ENCODE measurements around the gene CREB3L2. TPM values are rescaled to one million over a fixed set of nuclear protein-coding genes. Genes with fewer than 3 reads are reported as not detected.
"Not testable (repeated sequence)": the region's sequence is repeated elsewhere in the genome, so short reads cannot be mapped to it uniquely, and the experiment has no call there.

Gene CREB3L2
- polyA plus RNA-seq, 3 donors, result 6.9 to 12.9 (median 11.9) TPM

DNA sequence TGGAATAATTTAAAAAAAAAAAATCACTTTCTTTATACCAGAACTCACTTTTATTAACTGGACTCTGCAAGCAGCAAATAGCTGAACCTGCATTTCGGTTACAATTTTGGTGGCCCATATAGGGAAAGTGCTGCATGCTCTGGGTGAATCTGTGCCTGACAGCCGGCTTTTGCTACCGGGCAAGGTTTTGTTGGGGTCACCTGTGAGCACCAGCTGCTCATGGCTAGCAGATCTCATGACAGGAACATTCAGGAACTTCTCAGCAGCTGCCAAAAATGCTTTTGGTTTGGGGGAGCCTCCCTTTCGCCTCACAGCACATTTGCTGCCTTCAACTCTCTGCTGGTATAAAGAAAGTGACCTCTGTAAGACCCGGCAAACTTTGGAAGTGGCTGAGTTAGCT lies 13.2 kb upstream of the CREB3L2 start:
- peaks cover 4% of the 10 kb centered on the region for H3K4me1 Mint-ChIP-seq
- no peak overlapping the region for H3K9ac ChIP-seq (ENCODE audit: insufficient read depth, low read length, poor library complexity, severe bottlenecking)
- H3K36me3 Mint-ChIP-seq, result no peaks in the 10 kb centered on the region
- H3K4me2 ChIP-seq (replicated peaks; ENCODE audit: extremely low read depth, low read length, poor library complexity, severe bottlenecking), result no peak overlapping the region
- no peak overlapping the region for H3K27ac Mint-ChIP-seq
- TF ChIP-seq, protein P1, sequence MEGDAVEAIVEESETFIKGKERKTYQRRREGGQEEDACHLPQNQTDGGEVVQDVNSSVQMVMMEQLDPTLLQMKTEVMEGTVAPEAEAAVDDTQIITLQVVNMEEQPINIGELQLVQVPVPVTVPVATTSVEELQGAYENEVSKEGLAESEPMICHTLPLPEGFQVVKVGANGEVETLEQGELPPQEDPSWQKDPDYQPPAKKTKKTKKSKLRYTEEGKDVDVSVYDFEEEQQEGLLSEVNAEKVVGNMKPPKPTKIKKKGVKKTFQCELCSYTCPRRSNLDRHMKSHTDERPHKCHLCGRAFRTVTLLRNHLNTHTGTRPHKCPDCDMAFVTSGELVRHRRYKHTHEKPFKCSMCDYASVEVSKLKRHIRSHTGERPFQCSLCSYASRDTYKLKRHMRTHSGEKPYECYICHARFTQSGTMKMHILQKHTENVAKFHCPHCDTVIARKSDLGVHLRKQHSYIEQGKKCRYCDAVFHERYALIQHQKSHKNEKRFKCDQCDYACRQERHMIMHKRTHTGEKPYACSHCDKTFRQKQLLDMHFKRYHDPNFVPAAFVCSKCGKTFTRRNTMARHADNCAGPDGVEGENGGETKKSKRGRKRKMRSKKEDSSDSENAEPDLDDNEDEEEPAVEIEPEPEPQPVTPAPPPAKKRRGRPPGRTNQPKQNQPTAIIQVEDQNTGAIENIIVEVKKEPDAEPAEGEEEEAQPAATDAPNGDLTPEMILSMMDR (IDR thresholded peaks at IDR 0.05), result no peak
- no peaks in the 10 kb centered on the region for H3K36me3 ChIP-seq (replicated peaks in 1 of 2; ENCODE audit: control insufficient read depth in 1 of 2, insufficient read depth in 2 of 2, low read length in 2 of 2)
- H3K27me3 Mint-ChIP-seq (ENCODE audit: low read depth in 3 of 3), result peaks cover 0 to 3% (median 2%) of the 10 kb centered on the region in 3 donors
- no peak overlapping the region for H3K4me3 Mint-ChIP-seq
- H3K4me3 ChIP-seq (replicated peaks in 1 of 3; ENCODE audit: low read depth in 2 of 3, low read length in 3 of 3), result no peak overlapping the region
- no peak for DNase-seq
- intact Hi-C loops (cut with micrococcal nuclease), result no loop called here
- H3K9me3 Mint-ChIP-seq, result no peaks in the 10 kb centered on the region
- 94% methylated on average over 4 of the region's 5 CpGs for WGBS (ENCODE audit: insufficient coverage)
- H3K79me2 ChIP-seq (ENCODE audit: insufficient read depth, low read length), result no peaks in the 10 kb centered on the region
- no peaks in the 10 kb centered on the region for H3K27me3 ChIP-seq (ENCODE audit: control insufficient read depth in 2 of 2, insufficient read depth in 2 of 2, low read length in 2 of 2)
- H3K27ac ChIP-seq (ENCODE audit: low read depth in 1 of 2, low read length in 2 of 2), result no peak overlapping the region
- no peaks in the 10 kb centered on the region for H4K20me1 ChIP-seq (ENCODE audit: insufficient read depth, low read length)
- H2AFZ ChIP-seq (ENCODE audit: insufficient read depth, low read depth, low read length, poor library complexity, severe bottlenecking), result peak overlapping the region; percentile 29
- H3K9me3 ChIP-seq (replicated peaks in 1 of 2; ENCODE audit: control insufficient read depth in 1 of 2, insufficient read depth in 1 of 2, low read length in 2 of 2), result no peaks in the 10 kb centered on the region
- no peaks in the 10 kb centered on the region for H3K4me1 ChIP-seq (ENCODE audit: control insufficient read depth in 1 of 2, insufficient read depth in 2 of 2, low read length in 2 of 2)

GRCh38 chr7:138014686-138015085 lies 12.8 kb upstream of the CREB3L2 start:
- no peak overlapping the region for H3K27ac Mint-ChIP-seq
- intact Hi-C loops (cut with micrococcal nuclease), result no loop called here
- 60% methylated on average over 1 of the region's 1 CpG for WGBS (ENCODE audit: insufficient coverage)

GRCh38 chr7:138014201-138014600 lies 12.3 kb upstream of the CREB3L2 start:
- H3K4me1 Mint-ChIP-seq; H3K36me3 ChIP-seq (replicated peaks in 1 of 2; ENCODE audit: control insufficient read depth in 1 of 2, insufficient read depth in 2 of 2, low read length in 2 of 2); H3K4me3 ChIP-seq (replicated peaks in 1 of 3; ENCODE audit: low read depth in 2 of 3, low read length in 3 of 3); H3K27me3 ChIP-seq (ENCODE audit: control insufficient read depth in 2 of 2, insufficient read depth in 2 of 2, low read length in 2 of 2); H4K20me1 ChIP-seq (ENCODE audit: insufficient read depth, low read length); H3K9me3 Mint-ChIP-seq; intact Hi-C loops (cut with micrococcal nuclease); DNase-seq; H3K36me3 Mint-ChIP-seq; H3K9me3 ChIP-seq (replicated peaks in 1 of 2; ENCODE audit: control insufficient read depth in 1 of 2, insufficient read depth in 1 of 2, low read length in 2 of 2); H2AFZ ChIP-seq (ENCODE audit: insufficient read depth, low read depth, low read length, poor library complexity, severe bottlenecking); H3K9ac ChIP-seq (ENCODE audit: insufficient read depth, low read length, poor library complexity, severe bottlenecking); H3K27ac ChIP-seq (ENCODE audit: low read depth in 1 of 2, low read length in 2 of 2); H3K79me2 ChIP-seq (ENCODE audit: insufficient read depth, low read length); H3K4me3 Mint-ChIP-seq; H3K4me2 ChIP-seq (replicated peaks; ENCODE audit: extremely low read depth, low read length, poor library complexity, severe bottlenecking); H3K27me3 Mint-ChIP-seq (ENCODE audit: low read depth in 3 of 3); H3K27ac Mint-ChIP-seq; H3K4me1 ChIP-seq (ENCODE audit: control insufficient read depth in 1 of 2, insufficient read depth in 2 of 2, low read length in 2 of 2): not testable (repeated sequence)
- 93% methylated on average over 3 of the region's 4 CpGs for WGBS (ENCODE audit: insufficient coverage)

More at GRCh38 chr7:138014686-138015085, 12.8 kb upstream of the CREB3L2 start:
- Histone ChIP-seq H3K4me3 (replicated peaks in 1 of 3; ENCODE audit: low read depth in 2 of 3, low read length in 3 of 3) (no peak overlapping the region), H4K20me1 (ENCODE audit: insufficient read depth, low read length) (no peaks in the 10 kb centered on the region), H3K27me3 (ENCODE audit: control insufficient read depth in 2 of 2, insufficient read depth in 2 of 2, low read length in 2 of 2) (no peaks in the 10 kb centered on the region), H3K36me3 (replicated peaks in 1 of 2; ENCODE audit: control insufficient read depth in 1 of 2, insufficient read depth in 2 of 2, low read length in 2 of 2) (no peaks in the 10 kb centered on the region), H3K9me3 (replicated peaks in 1 of 2; ENCODE audit: control insufficient read depth in 1 of 2, insufficient read depth in 1 of 2, low read length in 2 of 2) (no peaks in the 10 kb centered on the region), H3K79me2 (ENCODE audit: insufficient read depth, low read length) (no peaks in the 10 kb centered on the region), H3K27ac (ENCODE audit: low read depth in 1 of 2, low read length in 2 of 2) (no peak overlapping the region), H3K4me2 (replicated peaks; ENCODE audit: extremely low read depth, low read length, poor library complexity, severe bottlenecking) (no peak overlapping the region), H2AFZ (ENCODE audit: insufficient read depth, low read depth, low read length, poor library complexity, severe bottlenecking) (no peak overlapping the region), H3K9ac (ENCODE audit: insufficient read depth, low read length, poor library complexity, severe bottlenecking) (no peak overlapping the region), H3K4me1 (ENCODE audit: control insufficient read depth in 1 of 2, insufficient read depth in 2 of 2, low read length in 2 of 2) (no peaks in the 10 kb centered on the region)
- peaks cover 4% of the 10 kb centered on the region for H3K4me1 Mint-ChIP-seq
- no peak for DNase-seq
- TF ChIP-seq, protein P1 (IDR thresholded peaks at IDR 0.05), result no peak
- H3K27me3 Mint-ChIP-seq (ENCODE audit: low read depth in 3 of 3), result peaks cover 0 to 3% (median 2%) of the 10 kb centered on the region in 3 donors
- H3K36me3 Mint-ChIP-seq, result no peaks in the 10 kb centered on the region
- H3K9me3 Mint-ChIP-seq, result no peaks in the 10 kb centered on the region
- H3K4me3 Mint-ChIP-seq, result no peak overlapping the region

Measured in CD14-positive monocyte (primary cell).